ENCODE measurements around the gene PSMD1.
"Not testable (repeated sequence)": the region's sequence is repeated elsewhere in the genome, so short reads cannot be mapped to it uniquely, and the experiment has no call there.

PSMD1 gene

GRCh38 chr2:231063347-231063746 is 6.7 kb downstream of the PSMD1 start:
- H3K4me1 ChIP-seq (ENCODE audit: low read depth, poor library complexity, severe bottlenecking), result peaks cover 25% of the 10 kb centered on the region
- peaks cover 16% of the 10 kb centered on the region; the same call in 1 of the 2 replicates for H3K36me3 ChIP-seq (ENCODE audit: insufficient read depth)
- H3K27ac ChIP-seq, result no peak overlapping the region
- no peak overlapping the region for H3K4me3 ChIP-seq (IDR thresholded peaks at IDR 0.05; ENCODE audit: insufficient read depth, low read depth, low read length)
- H3K27me3 ChIP-seq (ENCODE audit: insufficient read depth, low read depth), result no peaks in the 10 kb centered on the region
- H4K20me1 ChIP-seq (ENCODE audit: insufficient read depth), result peaks cover 14% of the 10 kb centered on the region
- TF ChIP-seq, protein P1, sequence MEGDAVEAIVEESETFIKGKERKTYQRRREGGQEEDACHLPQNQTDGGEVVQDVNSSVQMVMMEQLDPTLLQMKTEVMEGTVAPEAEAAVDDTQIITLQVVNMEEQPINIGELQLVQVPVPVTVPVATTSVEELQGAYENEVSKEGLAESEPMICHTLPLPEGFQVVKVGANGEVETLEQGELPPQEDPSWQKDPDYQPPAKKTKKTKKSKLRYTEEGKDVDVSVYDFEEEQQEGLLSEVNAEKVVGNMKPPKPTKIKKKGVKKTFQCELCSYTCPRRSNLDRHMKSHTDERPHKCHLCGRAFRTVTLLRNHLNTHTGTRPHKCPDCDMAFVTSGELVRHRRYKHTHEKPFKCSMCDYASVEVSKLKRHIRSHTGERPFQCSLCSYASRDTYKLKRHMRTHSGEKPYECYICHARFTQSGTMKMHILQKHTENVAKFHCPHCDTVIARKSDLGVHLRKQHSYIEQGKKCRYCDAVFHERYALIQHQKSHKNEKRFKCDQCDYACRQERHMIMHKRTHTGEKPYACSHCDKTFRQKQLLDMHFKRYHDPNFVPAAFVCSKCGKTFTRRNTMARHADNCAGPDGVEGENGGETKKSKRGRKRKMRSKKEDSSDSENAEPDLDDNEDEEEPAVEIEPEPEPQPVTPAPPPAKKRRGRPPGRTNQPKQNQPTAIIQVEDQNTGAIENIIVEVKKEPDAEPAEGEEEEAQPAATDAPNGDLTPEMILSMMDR (conservative IDR thresholded peaks at IDR 0.05; ENCODE audit: low read depth, low read length), result no peak
- H2AFZ ChIP-seq (ENCODE audit: low read depth), result no peak overlapping the region
- peaks cover 50% of the 10 kb centered on the region for H3K79me2 ChIP-seq (ENCODE audit: insufficient read depth, low read depth)
- H3K4me2 ChIP-seq, result no peak overlapping the region
- no peak overlapping the region for H3K9ac ChIP-seq

- TF ChIP-seq, protein P1 (conservative IDR thresholded peaks at IDR 0.05; ENCODE audit: low read depth, low read length), result no peak
- Histone ChIP-seq H3K79me2 (ENCODE audit: insufficient read depth, low read depth) (peaks cover 28% of the 10 kb centered on the region), H3K27ac (no peak overlapping the region), H3K9ac (no peak overlapping the region), H3K36me3 (ENCODE audit: insufficient read depth) (peaks cover 20% of the 10 kb centered on the region; the same call in 1 of the 2 replicates), H3K27me3 (ENCODE audit: insufficient read depth, low read depth) (no peaks in the 10 kb centered on the region), H3K4me2 (no peak overlapping the region), H2AFZ (ENCODE audit: low read depth) (no peak overlapping the region), H3K4me1 (ENCODE audit: low read depth, poor library complexity, severe bottlenecking) (no peaks in the 10 kb centered on the region), H4K20me1 (ENCODE audit: insufficient read depth) (peaks cover 7% of the 10 kb centered on the region; the same call in 1 of the 2 replicates), H3K4me3 (IDR thresholded peaks at IDR 0.05; ENCODE audit: insufficient read depth, low read depth, low read length) (no peak overlapping the region)
Observed at GRCh38 chr2:231065966-231066365, 9.3 kb downstream of the PSMD1 start.

DNA sequence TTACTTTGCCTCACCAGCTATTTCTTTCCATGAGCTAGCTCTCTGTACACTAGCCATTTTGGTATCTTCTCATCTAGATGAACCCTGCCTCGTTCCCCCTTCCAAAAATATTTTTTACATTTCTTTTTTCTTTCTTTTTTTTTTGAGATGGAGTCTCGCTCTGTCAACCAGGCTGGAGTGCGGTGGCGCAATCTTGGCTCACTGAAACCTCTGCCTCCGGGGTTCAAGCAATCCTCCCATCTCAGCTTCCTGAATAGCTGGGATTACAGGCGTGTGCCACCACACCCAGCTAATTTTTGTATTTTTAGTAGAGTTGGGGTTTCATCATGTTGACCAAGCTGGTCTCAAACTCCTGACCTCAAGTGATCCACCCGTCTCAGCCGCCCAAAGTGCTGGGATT is 10.9 kb downstream of the PSMD1 start:
- not testable (repeated sequence) for H2AFZ ChIP-seq (ENCODE audit: low read depth); H3K27ac ChIP-seq; H3K4me2 ChIP-seq; H3K4me1 ChIP-seq (ENCODE audit: low read depth, poor library complexity, severe bottlenecking); H4K20me1 ChIP-seq (ENCODE audit: insufficient read depth); H3K27me3 ChIP-seq (ENCODE audit: insufficient read depth, low read depth); H3K4me3 ChIP-seq (IDR thresholded peaks at IDR 0.05; ENCODE audit: insufficient read depth, low read depth, low read length); H3K9ac ChIP-seq
- Histone ChIP-seq H3K79me2 (ENCODE audit: insufficient read depth, low read depth) (peaks cover 13% of the 10 kb centered on the region), H3K36me3 (ENCODE audit: insufficient read depth) (peaks cover 30% of the 10 kb centered on the region; the same call in 1 of the 2 replicates)

- no peak overlapping the region for H3K27ac ChIP-seq
- no peak overlapping the region for H2AFZ ChIP-seq (ENCODE audit: low read depth)
- TF ChIP-seq, protein P1 (conservative IDR thresholded peaks at IDR 0.05; ENCODE audit: low read depth, low read length), result no peak
- H3K4me2 ChIP-seq, result no peak overlapping the region
- peaks cover 30% of the 10 kb centered on the region; the same call in 1 of the 2 replicates for H3K36me3 ChIP-seq (ENCODE audit: insufficient read depth)
- no peaks in the 10 kb centered on the region for H3K4me1 ChIP-seq (ENCODE audit: low read depth, poor library complexity, severe bottlenecking)
- H3K79me2 ChIP-seq (ENCODE audit: insufficient read depth, low read depth), result peaks cover 5% of the 10 kb centered on the region; the same call in 1 of the 2 replicates
- no peak overlapping the region for H3K4me3 ChIP-seq (IDR thresholded peaks at IDR 0.05; ENCODE audit: insufficient read depth, low read depth, low read length)
- H3K9ac ChIP-seq, result no peak overlapping the region
- peaks cover 5% of the 10 kb centered on the region; the same call in 1 of the 2 replicates for H4K20me1 ChIP-seq (ENCODE audit: insufficient read depth)
- H3K27me3 ChIP-seq (ENCODE audit: insufficient read depth, low read depth), result no peaks in the 10 kb centered on the region
Observed at GRCh38 chr2:231068525-231069222, 12.0 kb downstream of the PSMD1 start.

Data from KMS-11 (cell line).